Body of pancreas (tissue), 4 donors: ENCODE data around the gene IGFBP7.

ENCODE experiments used
- CTCF ChIP-seq, 7 experiments: fragments of 450-650 bp in 4 of 7; fragments of 200-600 bp in 3 of 7; sonication (generic) in 3 of 7; IDR thresholded peaks; one replicate each; pipeline ENCODE4 v1.5.1; 2016 to 2019; ENCODE audit warnings: antibody characterized with exemption in 7 of 7
- POLR2A ChIP-seq, 3 donors: fragments of 450-650 bp; IDR thresholded peaks; one replicate each; pipeline ENCODE4 v1.6.1; 2016; ENCODE audit warnings: antibody characterized with exemption in 3 of 3, mild to moderate bottlenecking in 2 of 3

- no peak for TF ChIP-seq CTCF (IDR thresholded peaks at IDR 0.05)
- no peak for TF ChIP-seq POLR2A (IDR thresholded peaks at IDR 0.05)
Measured at GRCh38 chr4:57151481-57151880, 41.3 kb upstream of the IGFBP7 start.
